Measurements from ENCODE around the gene NDNF.

- TF ChIP-seq POLR2A (IDR thresholded peaks at IDR 0.05): no peak
- TF ChIP-seq POLR2AphosphoS5 (IDR thresholded peaks at IDR 0.05): no peak
Measured at GRCh38 chr4:121025540-121025939, 46.8 kb downstream of the NDNF start.

Measured in sigmoid colon (tissue), 4 donors.